Type B pancreatic cell (in vitro differentiated cells): ENCODE results near the gene PRKCE. TPM values are rescaled to one million over a fixed set of nuclear protein-coding genes. Genes with fewer than 3 reads are reported as not detected.

ENCODE experiments used
- DNase-seq: peaks from one replicate; pipeline ENCODE4 v3.0.0; 2021; ENCODE audit warnings: mixed read lengths; ENCODE audit not compliant: unreplicated experiment; ENCODE audit errors: extremely low spot score
- H3K27ac Mint-ChIP-seq: 2 replicates; pipeline ENCODE4 v1.8.0; 2021; ENCODE audit warnings: mild to moderate bottlenecking, mixed read lengths
- H3K27me3 Mint-ChIP-seq: 2 replicates; pipeline ENCODE4 v1.8.0; 2021; ENCODE audit warnings: mixed read lengths
- H3K36me3 Mint-ChIP-seq: 2 replicates; pipeline ENCODE4 v1.8.0; 2021; ENCODE audit warnings: mixed read lengths
- H3K4me1 Mint-ChIP-seq: one replicate; pipeline ENCODE4 v1.8.0; 2021; ENCODE audit warnings: mixed read lengths; ENCODE audit not compliant: unreplicated experiment
- H3K4me3 Mint-ChIP-seq: 2 replicates; pipeline ENCODE4 v1.8.0; 2021; ENCODE audit warnings: mild to moderate bottlenecking, mixed read lengths
- H3K9me3 Mint-ChIP-seq: 2 replicates; pipeline ENCODE4 v1.8.0; 2021; ENCODE audit warnings: mixed read lengths
- CTCF ChIP-seq: fragments of 200-600 bp; sonication (generic); conservative IDR thresholded peaks from 2 replicates; pipeline ENCODE4 v1.5.0; 2021; ENCODE audit warnings: antibody characterized with exemption, mild to moderate bottlenecking
- total RNA-seq: library from RNA; stranded (reverse); gene quantifications from 2 replicates; pipeline ENCODE4 v1.2.1, GENCODE V29; 2021; ENCODE audit warnings: low replicate concordance

PRKCE gene
- total RNA-seq, 1 donor from 2014 or later: 21.2 TPM

- TF ChIP-seq CTCF: no peak
- no peak overlapping the region for H3K4me3 Mint-ChIP-seq
Observed at GRCh38 chr2:45699032-45699658, 47.7 kb downstream of the PRKCE start.

GRCh38 chr2:45700407-45701013 lies 49.0 kb downstream of the PRKCE start:
- DNase-seq: no peak
- peaks cover 45% of the 10 kb centered on the region for H3K4me1 Mint-ChIP-seq

More at GRCh38 chr2:45699032-45699658, 47.7 kb downstream of the PRKCE start:
- DNase-seq: no peak
- H3K4me1 Mint-ChIP-seq: peaks cover 38% of the 10 kb centered on the region
- H3K36me3 Mint-ChIP-seq: no peaks in the 10 kb centered on the region
- no peaks in the 10 kb centered on the region for H3K9me3 Mint-ChIP-seq
- no peak overlapping the region for H3K27ac Mint-ChIP-seq
- H3K27me3 Mint-ChIP-seq: peaks cover under 1% of the 10 kb centered on the region

DNA sequence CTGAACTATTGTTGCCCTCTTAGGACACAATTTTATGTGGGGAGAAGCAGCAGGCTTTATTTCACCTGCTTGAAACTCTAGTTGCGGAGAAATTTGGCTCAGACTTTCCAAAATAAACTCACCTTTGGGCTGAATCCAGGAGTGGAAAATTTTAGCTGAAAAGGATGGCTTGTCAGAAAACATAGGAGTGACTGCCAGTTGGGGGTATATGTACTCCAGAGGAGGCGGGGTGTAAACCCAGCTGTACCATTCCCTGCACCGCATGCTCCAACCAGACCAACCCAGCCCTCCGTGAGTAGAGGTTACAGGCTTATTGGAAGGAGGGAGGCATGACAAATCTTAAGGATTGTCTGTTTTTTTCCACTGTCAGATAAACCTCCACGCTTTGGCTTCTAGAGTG lies 53.8 kb downstream of the PRKCE start:
- DNase-seq: no peak
- no peaks in the 10 kb centered on the region for H3K9me3 Mint-ChIP-seq
- H3K36me3 Mint-ChIP-seq: peaks cover 8% of the 10 kb centered on the region
- H3K27ac Mint-ChIP-seq: no peak overlapping the region
- no peak for TF ChIP-seq CTCF
- H3K27me3 Mint-ChIP-seq: peaks cover 10% of the 10 kb centered on the region
- H3K4me1 Mint-ChIP-seq: peaks cover 25% of the 10 kb centered on the region
- H3K4me3 Mint-ChIP-seq: no peak overlapping the region

More at GRCh38 chr2:45700407-45701013, 49.0 kb downstream of the PRKCE start:
- Mint-ChIP-seq H3K9me3 (no peaks in the 10 kb centered on the region), H3K27ac (no peak overlapping the region), H3K27me3 (peaks cover 10% of the 10 kb centered on the region), H3K4me3 (no peak overlapping the region), H3K36me3 (no peaks in the 10 kb centered on the region)
- no peak for TF ChIP-seq CTCF

GRCh38 chr2:45706033-45706432 lies 54.6 kb downstream of the PRKCE start:
- Mint-ChIP-seq H3K4me3 (no peak overlapping the region), H3K36me3 (peaks cover 8% of the 10 kb centered on the region), H3K4me1 (peaks cover 23% of the 10 kb centered on the region), H3K27me3 (peaks cover 10% of the 10 kb centered on the region), H3K9me3 (no peaks in the 10 kb centered on the region), H3K27ac (no peak overlapping the region)
- no peak for TF ChIP-seq CTCF
- DNase-seq: no peak

GRCh38 chr2:45707006-45707405 lies 55.5 kb downstream of the PRKCE start:
- Mint-ChIP-seq H3K27me3 (peaks cover 10% of the 10 kb centered on the region), H3K27ac (no peak overlapping the region), H3K4me3 (no peak overlapping the region), H3K9me3 (no peaks in the 10 kb centered on the region), H3K4me1 (peaks cover 23% of the 10 kb centered on the region), H3K36me3 (peaks cover 8% of the 10 kb centered on the region)
- no peak for TF ChIP-seq CTCF
- DNase-seq: no peak
